ENCODE results near the gene MLIP. TPM values are rescaled to one million over a fixed set of nuclear protein-coding genes. Genes with fewer than 3 reads are reported as not detected.

MLIP gene
- total and polyA plus RNA-seq, 3 donors from 2014 or later: 0.43 to 1.6 (median 0.63) TPM

- H3K27me3 ChIP-seq: no peaks in the 10 kb centered on the region
- WGBS, 2 donors: 82 to 90% methylated on average over 2 of the region's 2 CpGs
- intact Hi-C loops (cut with DNase I; ENCODE audit: low total_unique reads): no loop called here
- TF ChIP-seq CTCF (IDR thresholded peaks at IDR 0.05): no peak
- no peak for TF ChIP-seq POLR2A (IDR thresholded peaks at IDR 0.05)
- no peak overlapping the region for H3K4me3 ChIP-seq
- no peak overlapping the region for H3K27ac ChIP-seq
- no peak for DNase-seq
- H3K9me3 ChIP-seq: no peaks in the 10 kb centered on the region
- no peaks in the 10 kb centered on the region for H3K36me3 ChIP-seq (ENCODE audit: low read depth, missing control alignments)
- H3K4me1 ChIP-seq: no peaks in the 10 kb centered on the region
Observed at GRCh38 chr6:54072635-54073313, 38.5 kb upstream of the MLIP start.

GRCh38 chr6:54073487-54073886 is 37.8 kb upstream of the MLIP start:
- intact Hi-C loops (cut with DNase I; ENCODE audit: low total_unique reads): no loop called here
- TF ChIP-seq POLR2A (IDR thresholded peaks at IDR 0.05): no peak
- TF ChIP-seq CTCF (IDR thresholded peaks at IDR 0.05): no peak
- no peak overlapping the region for H3K27ac ChIP-seq

GRCh38 chr6:54074109-54074508 is 37.1 kb upstream of the MLIP start:
- H3K4me1 ChIP-seq: no peaks in the 10 kb centered on the region
- WGBS, 2 donors: 45 to 54% methylated on average over 4 of the region's 4 CpGs

More at GRCh38 chr6:54073487-54073886, 37.8 kb upstream of the MLIP start:
- no peaks in the 10 kb centered on the region for H3K27me3 ChIP-seq
- H3K4me1 ChIP-seq: no peaks in the 10 kb centered on the region
- no peak overlapping the region for H3K4me3 ChIP-seq
- WGBS, 2 donors: 94% methylated on average over 2 of the region's 2 CpGs
- no peaks in the 10 kb centered on the region for H3K36me3 ChIP-seq (ENCODE audit: low read depth, missing control alignments)
- H3K9me3 ChIP-seq: no peaks in the 10 kb centered on the region
- no peak for DNase-seq

GRCh38 chr6:54074578-54075195 is 36.6 kb upstream of the MLIP start:
- WGBS, 2 donors: 40 to 55% methylated on average over 13 of the region's 13 CpGs
- intact Hi-C loops (cut with DNase I; ENCODE audit: low total_unique reads): no loop called here
- TF ChIP-seq CTCF (IDR thresholded peaks at IDR 0.05) (no peak), POLR2A (IDR thresholded peaks at IDR 0.05) (no peak)
- Histone ChIP-seq H3K36me3 (ENCODE audit: low read depth, missing control alignments) (no peaks in the 10 kb centered on the region), H3K9me3 (no peaks in the 10 kb centered on the region), H3K27me3 (no peaks in the 10 kb centered on the region), H3K27ac (no peak overlapping the region), H3K4me1 (no peaks in the 10 kb centered on the region), H3K4me3 (no peak overlapping the region)
- DNase-seq: no peak

More at GRCh38 chr6:54074109-54074508, 37.1 kb upstream of the MLIP start:
- Histone ChIP-seq H3K27me3 (no peaks in the 10 kb centered on the region), H3K27ac (no peak overlapping the region), H3K36me3 (ENCODE audit: low read depth, missing control alignments) (no peaks in the 10 kb centered on the region), H3K4me3 (no peak overlapping the region), H3K9me3 (no peaks in the 10 kb centered on the region)
- TF ChIP-seq CTCF (IDR thresholded peaks at IDR 0.05): no peak
- no peak for TF ChIP-seq POLR2A (IDR thresholded peaks at IDR 0.05)
- no peak for DNase-seq
- intact Hi-C loops (cut with DNase I; ENCODE audit: low total_unique reads): no loop called here
